WTC11 (cell line): Measurements from ENCODE around the gene KCNQ2.

Experiments
- AR ChIP-seq: fragments of 250-450 bp; sonication (Bioruptor Pico); IDR thresholded peaks from 2 replicates; pipeline ENCODE4 v1.9.0; 2021; ENCODE audit warnings: mild to moderate bottlenecking
- ATF1 ChIP-seq: sonication (generic); formaldehyde crosslinking; IDR thresholded peaks from 2 replicates; pipeline ENCODE4 v1.8.1; 2023; ENCODE audit warnings: mild to moderate bottlenecking, moderate library complexity, missing genetic modification reagents
- ATF3 ChIP-seq: sonication (generic); formaldehyde crosslinking; conservative IDR thresholded peaks from 2 replicates; pipeline ENCODE4 v1.8.1; 2022; ENCODE audit warnings: mild to moderate bottlenecking, missing genetic modification reagents
- CTCF ChIP-seq: fragments of 200-600 bp; IDR thresholded peaks from 2 replicates; pipeline ENCODE4 v1.8.0; 2022; ENCODE audit warnings: antibody characterized with exemption
- ETV6 ChIP-seq: sonication (generic); formaldehyde crosslinking; IDR thresholded peaks from 2 replicates; pipeline ENCODE4 v1.8.1; 2022; ENCODE audit warnings: mild to moderate bottlenecking, missing genetic modification reagents
- GABPB1 ChIP-seq: sonication (generic); formaldehyde crosslinking; IDR thresholded peaks from 2 replicates; pipeline ENCODE4 v1.8.1; 2023; ENCODE audit warnings: mild to moderate bottlenecking, missing genetic modification reagents
- MAX ChIP-seq: sonication (generic); formaldehyde crosslinking; IDR thresholded peaks from 2 replicates; pipeline ENCODE4 v1.8.0; 2022; ENCODE audit warnings: mild to moderate bottlenecking, missing genetic modification reagents
- NFE2L1 ChIP-seq: sonication (generic); formaldehyde crosslinking; IDR thresholded peaks from 2 replicates; pipeline ENCODE4 v1.8.1; 2023; ENCODE audit warnings: missing genetic modification reagents
- NR3C1 ChIP-seq: sonication (generic); formaldehyde crosslinking; conservative IDR thresholded peaks from 2 replicates; pipeline ENCODE4 v1.8.1; 2023; ENCODE audit warnings: low read depth, mild to moderate bottlenecking, missing genetic modification reagents
- RELA ChIP-seq: sonication (generic); formaldehyde crosslinking; IDR thresholded peaks from 2 replicates; pipeline ENCODE4 v1.8.1; 2022; ENCODE audit warnings: missing genetic modification reagents, mild to moderate bottlenecking, borderline replicate concordance
- SMAD3 ChIP-seq: sonication (generic); formaldehyde crosslinking; IDR thresholded peaks from 2 replicates; pipeline ENCODE4 v1.8.0; 2022; ENCODE audit warnings: missing genetic modification reagents, mild to moderate bottlenecking, borderline replicate concordance
- SP1 ChIP-seq: sonication (generic); formaldehyde crosslinking; conservative IDR thresholded peaks from 2 replicates; pipeline ENCODE4 v1.8.1; 2022; ENCODE audit warnings: missing genetic modification reagents
- USF2 ChIP-seq: sonication (generic); formaldehyde crosslinking; IDR thresholded peaks from 2 replicates; pipeline ENCODE4 v1.8.1; 2023; ENCODE audit warnings: mild to moderate bottlenecking, missing genetic modification reagents, moderate library complexity
- ZNF281 ChIP-seq: sonication (generic); formaldehyde crosslinking; IDR thresholded peaks from 2 replicates; pipeline ENCODE4 v1.8.0; 2023; ENCODE audit warnings: mild to moderate bottlenecking, missing genetic modification reagents

GRCh38 chr20:63482021-63482587 lies 9.6 kb upstream of the KCNQ2 start:
- TF ChIP-seq CTCF = no peak
- TF ChIP-seq NFE2L1 (CRISPR knock-in tag) = no peak
- TF ChIP-seq ZNF281 (CRISPR knock-in tag) = no peak
- TF ChIP-seq GABPB1 (CRISPR knock-in tag) = no peak
- TF ChIP-seq SP1 (CRISPR knock-in tag) = no peak
- no peak for TF ChIP-seq NR3C1 (CRISPR knock-in tag)
- TF ChIP-seq RELA = no peak
- no peak for TF ChIP-seq ETV6
- no peak for TF ChIP-seq USF2 (CRISPR knock-in tag)
- TF ChIP-seq ATF3 = no peak
- no peak for TF ChIP-seq MAX (CRISPR knock-in tag)
- TF ChIP-seq ATF1 (CRISPR knock-in tag) = no peak
- no peak for TF ChIP-seq AR (CRISPR knock-in tag)
- no peak for TF ChIP-seq SMAD3
